ENCODE data around the gene VDR.

DNA sequence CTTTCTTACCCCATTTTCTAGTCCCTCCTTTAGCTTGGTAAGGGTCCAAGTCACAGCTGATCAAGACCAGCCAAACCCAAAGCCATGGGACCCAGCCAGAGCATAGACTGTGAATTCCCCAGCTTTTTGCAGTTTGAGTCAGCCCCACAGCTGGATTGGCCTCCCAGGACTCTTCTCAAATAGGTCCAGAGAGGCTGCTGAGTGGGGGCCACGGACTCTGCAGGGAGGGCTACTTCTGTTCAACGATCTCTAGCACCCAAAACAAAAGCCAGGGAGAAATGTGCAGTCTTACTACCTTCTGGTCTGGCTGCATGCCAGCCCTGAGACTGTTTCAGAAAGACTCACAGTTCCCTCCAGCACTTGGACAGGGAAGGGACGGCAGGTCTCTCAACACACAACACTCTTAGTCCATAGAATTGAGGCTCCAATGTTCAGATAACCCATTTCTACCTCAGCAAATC, 1.6 kb downstream of the VDR start:
- TF ChIP-seq, protein P1, sequence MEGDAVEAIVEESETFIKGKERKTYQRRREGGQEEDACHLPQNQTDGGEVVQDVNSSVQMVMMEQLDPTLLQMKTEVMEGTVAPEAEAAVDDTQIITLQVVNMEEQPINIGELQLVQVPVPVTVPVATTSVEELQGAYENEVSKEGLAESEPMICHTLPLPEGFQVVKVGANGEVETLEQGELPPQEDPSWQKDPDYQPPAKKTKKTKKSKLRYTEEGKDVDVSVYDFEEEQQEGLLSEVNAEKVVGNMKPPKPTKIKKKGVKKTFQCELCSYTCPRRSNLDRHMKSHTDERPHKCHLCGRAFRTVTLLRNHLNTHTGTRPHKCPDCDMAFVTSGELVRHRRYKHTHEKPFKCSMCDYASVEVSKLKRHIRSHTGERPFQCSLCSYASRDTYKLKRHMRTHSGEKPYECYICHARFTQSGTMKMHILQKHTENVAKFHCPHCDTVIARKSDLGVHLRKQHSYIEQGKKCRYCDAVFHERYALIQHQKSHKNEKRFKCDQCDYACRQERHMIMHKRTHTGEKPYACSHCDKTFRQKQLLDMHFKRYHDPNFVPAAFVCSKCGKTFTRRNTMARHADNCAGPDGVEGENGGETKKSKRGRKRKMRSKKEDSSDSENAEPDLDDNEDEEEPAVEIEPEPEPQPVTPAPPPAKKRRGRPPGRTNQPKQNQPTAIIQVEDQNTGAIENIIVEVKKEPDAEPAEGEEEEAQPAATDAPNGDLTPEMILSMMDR (conservative IDR thresholded peaks at IDR 0.05): no peak
- no peak for TF ChIP-seq ZFX (IDR thresholded peaks at IDR 0.05)

Data from C4-2B (cell line).